GM18870 (cell line): ENCODE measurements around the gene NRAS.

ENCODE experiments used
- ATAC-seq: cut with Tn5 transposase; IDR thresholded peaks from one replicate; pipeline ENCODE4 v1.9.1; 2021; ENCODE audit warnings: moderate library complexity; ENCODE audit not compliant: unreplicated experiment

The NRAS gene

GRCh38 chr1:114728553-114728952 is 12.0 kb upstream of the NRAS start:
- no peak for ATAC-seq

GRCh38 chr1:114725230-114725629 is 8.7 kb upstream of the NRAS start:
- ATAC-seq = no peak

GRCh38 chr1:114723915-114724314 is 7.3 kb upstream of the NRAS start:
- no peak for ATAC-seq

GRCh38 chr1:114723457-114723856 is 6.9 kb upstream of the NRAS start:
- no peak for ATAC-seq

GRCh38 chr1:114720492-114720891 is 3.9 kb upstream of the NRAS start:
- ATAC-seq = no peak

- ATAC-seq = no peak
These were observed 2.8 kb upstream of the NRAS start for GRCh38 chr1:114719424-114719787.

GRCh38 chr1:114718661-114719423 is 2.3 kb upstream of the NRAS start:
- ATAC-seq = no peak

GRCh38 chr1:114715952-114716303 is 643 bp downstream of the NRAS start:
- ATAC-seq = no peak

GRCh38 chr1:114712977-114713376 is 3.6 kb downstream of the NRAS start:
- ATAC-seq = no peak

GRCh38 chr1:114710360-114710759 is 6.2 kb downstream of the NRAS start:
- ATAC-seq = no peak

- ATAC-seq = no peak
These were observed 9.0 kb downstream of the NRAS start for GRCh38 chr1:114707604-114708003.

GRCh38 chr1:114703242-114703641 is 13.3 kb downstream of the NRAS start:
- no peak for ATAC-seq

GRCh38 chr1:114702737-114703136 is 13.8 kb downstream of the NRAS start:
- ATAC-seq = no peak

GRCh38 chr1:114701931-114702330 is 14.6 kb downstream of the NRAS start:
- no peak for ATAC-seq

GRCh38 chr1:114700036-114700600 is 16.5 kb downstream of the NRAS start:
- no peak for ATAC-seq

GRCh38 chr1:114696810-114697209 is 19.8 kb downstream of the NRAS start:
- ATAC-seq = no peak

- no peak for ATAC-seq
These were observed 21.0 kb downstream of the NRAS start, which contains the start of gene AMPD1 for GRCh38 chr1:114695430-114696058. TSS of gene AMPD1 (minus strand) at chr1:114695546. CDS start at chr1:114695471, 75 bp downstream.

GRCh38 chr1:114694540-114695310 is 21.8 kb downstream of the NRAS start:
- ATAC-seq = no peak

- no peak for ATAC-seq
These were observed 23.6 kb downstream of the NRAS start for GRCh38 chr1:114692947-114693346.

- no peak for ATAC-seq
These were observed 25.5 kb downstream of the NRAS start for GRCh38 chr1:114691061-114691460.

GRCh38 chr1:114690148-114690547 is 26.4 kb downstream of the NRAS start:
- ATAC-seq = no peak

GRCh38 chr1:114688526-114688925 is 28.0 kb downstream of the NRAS start:
- ATAC-seq = no peak
